Large intestine (tissue), 3 donors: ENCODE measurements around the gene SYCP2. TPM values are rescaled to one million over a fixed set of nuclear protein-coding genes. Genes with fewer than 3 reads are reported as not detected.

Experiments
- DNase-seq, 2 donors: peaks; one replicate each; pipeline versions ENCODE4 v3.0.0 to v3.0.0-alpha.2; 2013
- H3K27ac ChIP-seq: one replicate; pipeline ENCODE4 v1.5.1; 2013; ENCODE audit warnings: low read length
- H3K27me3 ChIP-seq: 2 replicates; pipeline ENCODE4 v1.6.1; 2013; ENCODE audit warnings: low read length; ENCODE audit not compliant: control insufficient read depth, insufficient read depth
- H3K36me3 ChIP-seq: 2 replicates; pipeline ENCODE4 v1.6.1; 2013; ENCODE audit warnings: low read length; ENCODE audit not compliant: control insufficient read depth, insufficient read depth
- H3K4me1 ChIP-seq: one replicate; pipeline ENCODE4 v1.6.1; 2013; ENCODE audit warnings: low read length; ENCODE audit not compliant: control insufficient read depth, insufficient read depth
- H3K4me3 ChIP-seq: one replicate; pipeline ENCODE4 v1.5.1; 2013; ENCODE audit warnings: low read length
- H3K9me3 ChIP-seq: one replicate; pipeline ENCODE4 v1.6.1; 2013; ENCODE audit warnings: mild to moderate bottlenecking, low read depth, low read length, moderate library complexity; ENCODE audit not compliant: control insufficient read depth
- WGBS: methylation state at CpG from one replicate; pipeline ENCODE4 v1.1.5; 2013; ENCODE audit warnings: low lambda C conversion rate; ENCODE audit not compliant: insufficient coverage; 5-methylcytosine and 5-hydroxymethylcytosine counted together
- polyA plus RNA-seq: library from polyadenylated mRNA; unstranded; fragments of 120-200 nt; gene quantifications from one replicate; pipeline ENCODE4 v1.2.1, GENCODE V29; 2013

The SYCP2 gene
- polyA plus RNA-seq, 1 donor: 4.2 TPM

GRCh38 chr20:59945175-59945574 lies 11.7 kb upstream of the SYCP2 start:
- Histone ChIP-seq H3K9me3 (no peaks in the 10 kb centered on the region), H3K4me1 (peaks cover 8% of the 10 kb centered on the region), H3K27me3 (no peaks in the 10 kb centered on the region), H3K4me3 (no peak overlapping the region), H3K36me3 (peaks cover 22% of the 10 kb centered on the region), H3K27ac (no peak overlapping the region)
- no peak for DNase-seq
- 94% methylated on average over 3 of the region's 3 CpGs for WGBS

- no peak for DNase-seq
- H3K36me3 ChIP-seq: peaks cover 18% of the 10 kb centered on the region
- 100% methylated on average over 2 of the region's 7 CpGs for WGBS
- no peaks in the 10 kb centered on the region for H3K27me3 ChIP-seq
- H3K9me3 ChIP-seq: no peaks in the 10 kb centered on the region
- no peak overlapping the region for H3K27ac ChIP-seq
- H3K4me3 ChIP-seq: no peak overlapping the region
- peaks cover 8% of the 10 kb centered on the region for H3K4me1 ChIP-seq
Measured at GRCh38 chr20:59944726-59945125, 11.3 kb upstream of the SYCP2 start.

DNA sequence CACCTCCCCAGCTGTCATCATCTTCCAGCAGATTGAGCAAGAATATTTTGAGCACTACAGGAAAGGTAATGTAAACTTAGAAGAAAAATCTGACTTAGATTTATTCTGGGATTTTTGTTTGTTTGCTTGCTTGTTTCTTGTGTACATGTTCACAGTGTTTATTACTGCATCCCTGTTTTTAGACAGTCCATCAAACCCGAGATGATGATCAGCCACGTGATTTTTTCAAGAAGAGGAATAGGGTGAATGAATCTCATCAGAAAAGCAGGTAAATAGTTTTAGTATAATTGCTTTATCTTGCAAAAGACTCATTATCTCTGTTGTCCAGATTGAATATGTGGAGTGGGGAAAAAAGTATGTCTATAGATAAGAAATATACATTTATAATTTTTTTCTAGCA lies 8.8 kb upstream of the SYCP2 start:
- H3K4me3 ChIP-seq: no peak overlapping the region
- H3K27me3 ChIP-seq: no peaks in the 10 kb centered on the region
- no peak for DNase-seq
- H3K9me3 ChIP-seq: peaks cover 7% of the 10 kb centered on the region
- H3K4me1 ChIP-seq: peaks cover 20% of the 10 kb centered on the region
- no CpG with 5 or more reads among the region's 2 CpGs for WGBS
- H3K36me3 ChIP-seq: peaks cover 17% of the 10 kb centered on the region
- no peak overlapping the region for H3K27ac ChIP-seq

DNA sequence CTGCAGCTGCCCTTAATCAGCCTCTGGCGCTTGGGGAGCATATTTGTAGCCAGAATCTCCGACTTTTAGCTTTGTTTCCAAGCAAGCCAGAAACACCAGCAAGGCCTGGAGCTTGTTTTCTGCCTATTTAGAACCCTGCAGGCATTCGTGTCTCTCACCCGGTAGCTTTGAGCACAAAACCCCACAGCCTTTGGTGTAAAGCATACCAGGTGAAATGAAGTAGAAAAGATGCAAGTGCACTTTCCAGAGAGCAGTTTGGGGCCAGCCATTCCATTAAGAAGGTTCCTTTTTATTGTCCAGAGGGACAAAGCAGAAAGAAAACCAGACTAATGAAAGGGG lies 7.5 kb upstream of the SYCP2 start:
- Histone ChIP-seq H3K27ac (peak overlapping the region; percentile 99), H3K36me3 (peaks cover 17% of the 10 kb centered on the region), H3K4me1 (peaks cover 20% of the 10 kb centered on the region), H3K4me3 (peak overlapping the region; percentile 70), H3K27me3 (no peaks in the 10 kb centered on the region), H3K9me3 (peaks cover 7% of the 10 kb centered on the region)
- WGBS: no CpG with 5 or more reads among the region's 4 CpGs
- no peak for DNase-seq

DNA sequence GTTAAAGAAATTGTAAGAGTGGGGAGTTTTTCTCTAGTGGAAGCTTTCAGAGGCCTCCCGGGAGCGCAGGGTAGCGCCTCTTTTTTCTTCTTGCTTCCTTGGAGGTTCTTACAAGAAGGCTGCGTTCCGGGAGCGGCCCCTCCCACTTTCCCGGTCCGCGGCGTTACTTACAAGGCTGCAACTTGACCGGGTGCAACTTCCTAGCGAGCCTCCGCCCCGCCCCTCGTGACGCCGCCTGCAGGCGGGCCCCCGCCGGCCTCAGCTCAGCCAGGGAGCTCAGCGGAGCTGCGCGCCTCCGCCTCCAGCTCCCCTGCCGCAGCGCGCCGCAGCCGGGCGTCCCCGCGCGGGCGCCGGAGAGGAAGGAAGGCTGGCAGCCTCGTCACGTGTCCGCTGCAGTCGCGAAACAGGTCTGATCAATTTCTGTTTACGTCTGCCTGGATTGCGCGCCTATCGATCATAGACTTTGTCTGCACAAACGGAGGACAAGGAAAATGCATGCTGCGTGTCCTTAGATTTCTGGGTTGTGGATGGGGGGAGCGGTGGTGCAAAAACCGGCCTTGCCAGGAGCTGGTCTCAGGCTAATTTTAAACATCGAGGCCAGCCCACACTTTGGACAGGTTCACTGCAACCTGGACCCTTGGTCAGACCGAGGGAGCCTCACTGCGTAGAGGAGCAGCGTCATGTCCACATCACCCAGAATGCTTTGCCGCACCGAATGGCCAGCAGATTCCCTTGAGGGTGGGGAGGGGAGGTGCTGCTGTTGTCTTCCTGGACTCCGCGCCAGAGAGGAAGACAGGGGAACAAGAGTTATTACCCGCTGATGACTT lies 6.9 kb upstream of the SYCP2 start, which contains the start of the genes FAM217B and PPP1R3D:
TSS of gene FAM217B (plus strand) at position 261 of the 827 bp plus-strand sequence. CDS start 3,555 bp downstream, outside the sequence.
TSS of gene PPP1R3D (minus strand) at position 177 of the 827 bp plus-strand sequence. CDS start 374 bp downstream, outside the sequence.
- no peaks in the 10 kb centered on the region for H3K27me3 ChIP-seq
- H3K4me1 ChIP-seq: peaks cover 20% of the 10 kb centered on the region
- peak within 1 kb of the TSS; percentile 70 for H3K4me3 ChIP-seq
- peak within 1 kb of the TSS; percentile 99 for H3K27ac ChIP-seq
- no CpG with 5 or more reads among the region's 57 CpGs for WGBS
- peak; percentile 97 to 99 for DNase-seq
- H3K36me3 ChIP-seq: peaks cover 17% of the 10 kb centered on the region
- H3K9me3 ChIP-seq: peaks cover 7% of the 10 kb centered on the region

GRCh38 chr20:59939879-59940128 lies 6.4 kb upstream of the SYCP2 start:
- Histone ChIP-seq H3K4me3 (peak overlapping the region; percentile 70), H3K36me3 (peaks cover 14% of the 10 kb centered on the region), H3K9me3 (peaks cover 7% of the 10 kb centered on the region), H3K4me1 (peaks cover 20% of the 10 kb centered on the region), H3K27me3 (no peaks in the 10 kb centered on the region), H3K27ac (peak overlapping the region; percentile 97)
- no CpG with 5 or more reads among the region's 24 CpGs for WGBS
- DNase-seq: no peak

- H3K36me3 ChIP-seq: peaks cover 8% of the 10 kb centered on the region
- DNase-seq: no peak
- peaks cover 7% of the 10 kb centered on the region for H3K9me3 ChIP-seq
- peak overlapping the region; percentile 97 for H3K27ac ChIP-seq
- 100% methylated on average over 1 of the region's 104 CpGs for WGBS
- H3K27me3 ChIP-seq: no peaks in the 10 kb centered on the region
- H3K4me3 ChIP-seq: peak overlapping the region; percentile 70
- peaks cover 20% of the 10 kb centered on the region for H3K4me1 ChIP-seq
Measured at GRCh38 chr20:59939052-59939878, 5.8 kb upstream of the SYCP2 start.

DNA sequence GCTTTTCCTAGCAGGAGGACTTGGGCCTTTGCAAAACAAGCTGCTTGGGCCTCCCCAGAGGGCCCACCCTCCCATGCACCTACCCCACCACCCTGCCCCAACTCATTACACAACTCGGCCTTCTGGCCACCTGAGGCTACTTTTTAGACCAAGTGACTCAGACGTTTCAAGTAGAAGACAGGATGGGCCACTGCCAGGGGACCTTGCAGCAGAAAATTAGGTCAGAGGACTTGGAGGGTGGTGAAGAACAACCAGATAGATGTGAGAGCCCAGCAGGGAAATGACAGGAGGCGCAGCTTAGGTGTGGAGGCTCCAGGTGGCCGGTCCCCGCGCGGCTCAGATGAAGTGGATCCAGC lies 5.2 kb upstream of the SYCP2 start:
- peaks cover 20% of the 10 kb centered on the region for H3K4me1 ChIP-seq
- H3K36me3 ChIP-seq: peaks cover 3% of the 10 kb centered on the region
- no peak overlapping the region for H3K27ac ChIP-seq
- peak in 1 of 2 donors; percentile 11 for DNase-seq
- H3K4me3 ChIP-seq: no peak overlapping the region
- WGBS: 100% methylated on average over 1 of the region's 7 CpGs
- no peaks in the 10 kb centered on the region for H3K27me3 ChIP-seq
- peaks cover 7% of the 10 kb centered on the region for H3K9me3 ChIP-seq

GRCh38 chr20:59938221-59938620 lies 4.8 kb upstream of the SYCP2 start:
- Histone ChIP-seq H3K27me3 (no peaks in the 10 kb centered on the region), H3K36me3 (peaks cover 2% of the 10 kb centered on the region), H3K4me1 (peaks cover 20% of the 10 kb centered on the region), H3K4me3 (no peak overlapping the region), H3K27ac (no peak overlapping the region), H3K9me3 (peaks cover 10% of the 10 kb centered on the region)
- DNase-seq: no peak
- no CpG with 5 or more reads among the region's 4 CpGs for WGBS

DNA sequence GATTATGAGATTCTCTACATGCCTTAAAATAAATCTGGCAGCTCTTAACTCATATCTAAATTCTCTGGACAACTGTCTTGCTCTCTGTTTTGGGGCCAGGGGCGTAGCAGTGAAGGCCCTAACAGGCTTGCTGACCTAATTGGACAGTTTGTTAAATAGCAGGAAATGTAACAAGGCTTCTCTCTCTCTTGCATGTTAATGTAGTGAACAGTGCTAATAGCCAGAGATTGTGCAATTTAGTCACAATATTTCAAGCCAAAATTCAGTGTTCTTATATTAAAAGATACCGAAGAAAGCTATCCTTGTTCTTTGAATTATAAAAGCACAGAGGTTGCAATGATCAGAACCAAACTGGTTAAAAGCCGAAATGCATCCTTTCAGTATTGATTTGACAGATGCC lies 3.7 kb upstream of the SYCP2 start:
- no peak overlapping the region for H3K27ac ChIP-seq
- no peak overlapping the region for H3K4me3 ChIP-seq
- H3K9me3 ChIP-seq: peaks cover 15% of the 10 kb centered on the region
- DNase-seq: no peak
- no peaks in the 10 kb centered on the region for H3K27me3 ChIP-seq
- no CpG with 5 or more reads among the region's 3 CpGs for WGBS
- no peaks in the 10 kb centered on the region for H3K36me3 ChIP-seq
- peaks cover 18% of the 10 kb centered on the region for H3K4me1 ChIP-seq
